ENCODE measurements around the gene MAP4K2. TPM values are rescaled to one million over a fixed set of nuclear protein-coding genes. Genes with fewer than 3 reads are reported as not detected.

The MAP4K2 gene
- total RNA-seq, 4 donors from 2014 or later: 4.3 to 14.8 (median 6.2) TPM

- Histone ChIP-seq H3K27ac (no peak overlapping the region), H3K4me1 (no peaks in the 10 kb centered on the region), H3K27me3 (no peaks in the 10 kb centered on the region), H3K36me3 (no peaks in the 10 kb centered on the region), H3K4me3 (no peak overlapping the region), H3K9me3 (no peaks in the 10 kb centered on the region)
- no peak for DNase-seq
- in situ Hi-C loops (cut with MboI; ENCODE audit: low sequenced_read_pairs in 4 of 4) (no loop called here), intact Hi-C loops (cut with DNase I; ENCODE audit: low total_unique reads) (no loop called here)
- TF ChIP-seq, protein P1, sequence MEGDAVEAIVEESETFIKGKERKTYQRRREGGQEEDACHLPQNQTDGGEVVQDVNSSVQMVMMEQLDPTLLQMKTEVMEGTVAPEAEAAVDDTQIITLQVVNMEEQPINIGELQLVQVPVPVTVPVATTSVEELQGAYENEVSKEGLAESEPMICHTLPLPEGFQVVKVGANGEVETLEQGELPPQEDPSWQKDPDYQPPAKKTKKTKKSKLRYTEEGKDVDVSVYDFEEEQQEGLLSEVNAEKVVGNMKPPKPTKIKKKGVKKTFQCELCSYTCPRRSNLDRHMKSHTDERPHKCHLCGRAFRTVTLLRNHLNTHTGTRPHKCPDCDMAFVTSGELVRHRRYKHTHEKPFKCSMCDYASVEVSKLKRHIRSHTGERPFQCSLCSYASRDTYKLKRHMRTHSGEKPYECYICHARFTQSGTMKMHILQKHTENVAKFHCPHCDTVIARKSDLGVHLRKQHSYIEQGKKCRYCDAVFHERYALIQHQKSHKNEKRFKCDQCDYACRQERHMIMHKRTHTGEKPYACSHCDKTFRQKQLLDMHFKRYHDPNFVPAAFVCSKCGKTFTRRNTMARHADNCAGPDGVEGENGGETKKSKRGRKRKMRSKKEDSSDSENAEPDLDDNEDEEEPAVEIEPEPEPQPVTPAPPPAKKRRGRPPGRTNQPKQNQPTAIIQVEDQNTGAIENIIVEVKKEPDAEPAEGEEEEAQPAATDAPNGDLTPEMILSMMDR (IDR thresholded peaks at IDR 0.05 in 4 of 5, conservative IDR thresholded peaks at IDR 0.05 in 1 of 5): no peak
- TF ChIP-seq POLR2A (IDR thresholded peaks at IDR 0.05): no peak
- no peak for ATAC-seq
These were observed 29.6 kb upstream of the MAP4K2 start for GRCh38 chr11:64832467-64833197.

DNA sequence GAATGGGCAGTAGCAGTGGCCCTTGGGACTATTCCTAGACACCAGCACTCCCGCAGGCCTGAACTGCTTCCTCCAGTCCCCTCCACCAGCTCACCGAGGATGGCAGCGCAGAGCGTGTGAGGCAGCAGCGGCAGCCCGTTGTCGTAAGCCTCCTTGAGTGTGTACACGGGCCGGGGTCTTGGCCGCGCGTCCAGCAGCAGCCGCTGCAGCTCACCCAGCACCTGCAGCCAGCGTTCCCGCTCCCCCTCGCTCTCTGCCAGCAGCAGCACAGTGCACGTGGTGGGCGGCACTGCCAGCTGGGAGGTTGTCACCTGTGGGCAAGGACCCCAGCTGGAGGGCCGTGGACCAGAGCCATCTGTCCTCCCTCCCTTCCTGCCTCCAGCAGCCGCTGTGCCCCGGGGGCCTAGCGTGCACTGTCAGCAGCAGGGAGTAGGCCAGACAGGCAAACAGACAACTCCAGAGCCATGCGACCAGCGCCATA lies 28.4 kb upstream of the MAP4K2 start:
- Histone ChIP-seq H3K27ac (no peak overlapping the region), H3K4me1 (no peaks in the 10 kb centered on the region), H3K4me3 (no peak overlapping the region), H3K27me3 (no peaks in the 10 kb centered on the region), H3K36me3 (no peaks in the 10 kb centered on the region), H3K9me3 (no peaks in the 10 kb centered on the region)
- in situ Hi-C loops (cut with MboI; ENCODE audit: low sequenced_read_pairs in 4 of 4): no loop called here
- ATAC-seq (no peak), DNase-seq (no peak)
- intact Hi-C loops (cut with DNase I; ENCODE audit: low total_unique reads): no loop called here
- TF ChIP-seq, protein P1 (IDR thresholded peaks at IDR 0.05 in 4 of 5, conservative IDR thresholded peaks at IDR 0.05 in 1 of 5): no peak
- no peak for TF ChIP-seq POLR2A (IDR thresholded peaks at IDR 0.05)

- intact Hi-C loops (cut with DNase I; ENCODE audit: low total_unique reads): no loop called here
- in situ Hi-C loops (cut with MboI; ENCODE audit: low sequenced_read_pairs in 4 of 4): no loop called here
- H3K4me3 ChIP-seq: no peak overlapping the region
- no peaks in the 10 kb centered on the region for H3K36me3 ChIP-seq
- H3K27ac ChIP-seq: no peak overlapping the region
- no peak for DNase-seq
- no peak for ATAC-seq
- H3K9me3 ChIP-seq: no peaks in the 10 kb centered on the region
- H3K4me1 ChIP-seq: no peaks in the 10 kb centered on the region
- TF ChIP-seq POLR2A (IDR thresholded peaks at IDR 0.05): no peak
- TF ChIP-seq, protein P1 (IDR thresholded peaks at IDR 0.05 in 4 of 5, conservative IDR thresholded peaks at IDR 0.05 in 1 of 5): no peak
- H3K27me3 ChIP-seq: no peaks in the 10 kb centered on the region
These were observed 26.7 kb upstream of the MAP4K2 start for GRCh38 chr11:64829536-64830251.

GRCh38 chr11:64827451-64827839 lies 24.4 kb upstream of the MAP4K2 start:
- Histone ChIP-seq H3K36me3 (no peaks in the 10 kb centered on the region), H3K4me3 (no peak overlapping the region), H3K27me3 (no peaks in the 10 kb centered on the region), H3K9me3 (no peaks in the 10 kb centered on the region), H3K4me1 (no peaks in the 10 kb centered on the region), H3K27ac (no peak overlapping the region)
- TF ChIP-seq, protein P1 (IDR thresholded peaks at IDR 0.05 in 4 of 5, conservative IDR thresholded peaks at IDR 0.05 in 1 of 5): no peak
- no peak for TF ChIP-seq POLR2A (IDR thresholded peaks at IDR 0.05)
- intact Hi-C loops (cut with DNase I; ENCODE audit: low total_unique reads) (no loop called here), in situ Hi-C loops (cut with MboI; ENCODE audit: low sequenced_read_pairs in 4 of 4) (no loop called here)
- DNase-seq (no peak), ATAC-seq (no peak)
